SH-SY5Y (cell line): ENCODE results near the gene LRRC74A.

Experiments used
- GATA2 ChIP-seq: IDR thresholded peaks from 2 replicates; pipeline ENCODE4 v1.6.1; 2011; ENCODE audit warnings: mild to moderate bottlenecking, low read depth, low read length
- GATA3 ChIP-seq: IDR thresholded peaks from 2 replicates; pipeline ENCODE4 v1.6.1; 2011; ENCODE audit warnings: low read depth, mild to moderate bottlenecking, low read length, moderate library complexity

- TF ChIP-seq GATA2, result no peak
- no peak for TF ChIP-seq GATA3
Observed at GRCh38 chr14:76862546-76863282, 36.5 kb downstream of the LRRC74A start.
